HepG2 (cell line): ENCODE results near the gene ADARB2.

Experiments
- AHDC1 ChIP-seq: sonication (generic); formaldehyde crosslinking; IDR thresholded peaks from 2 replicates; pipeline ENCODE4 v1.5.1; 2020; ENCODE audit warnings: mild to moderate bottlenecking, missing genetic modification reagents, borderline replicate concordance
- ETV5 ChIP-seq: IDR thresholded peaks from 2 replicates; pipeline ENCODE4 v1.6.1; 2018; ENCODE audit warnings: missing biosample characterization, missing genetic modification reagents, inconsistent platforms, borderline replicate concordance
- EZH2 ChIP-seq: conservative IDR thresholded peaks from 2 replicates; pipeline ENCODE4 v1.6.1; 2012; ENCODE audit warnings: mild to moderate bottlenecking, low read depth, low read length, moderate library complexity
- MXD1 ChIP-seq: sonication (generic); formaldehyde crosslinking; IDR thresholded peaks from 2 replicates; pipeline ENCODE4 v1.4.0; 2020; ENCODE audit warnings: mild to moderate bottlenecking, missing genetic modification reagents
- POLR2A ChIP-seq, 2 experiments: IDR thresholded peaks; 2 replicates each; pipeline ENCODE4 v1.6.1; 2011; ENCODE audit warnings: low read depth in 2 of 2, low read length in 2 of 2, mild to moderate bottlenecking in 1 of 2, moderate library complexity in 1 of 2; ENCODE audit not compliant: insufficient read depth in 1 of 2
- REST ChIP-seq, 2 experiments: IDR thresholded peaks; 2 replicates each; pipeline ENCODE4 v1.6.1; 2011 to 2012; ENCODE audit warnings: low read length in 2 of 2, borderline replicate concordance in 1 of 2, low read depth in 1 of 2, mild to moderate bottlenecking in 1 of 2, moderate library complexity in 1 of 2
- SMARCE1 ChIP-seq: fragments of 450-650 bp; IDR thresholded peaks from 2 replicates; pipeline ENCODE4 v1.6.1; 2017; ENCODE audit warnings: borderline replicate concordance
- YY1 ChIP-seq: IDR thresholded peaks from 2 replicates; pipeline ENCODE4 v1.6.1; 2011; ENCODE audit warnings: low read length, low read depth, moderate library complexity, mild to moderate bottlenecking; ENCODE audit not compliant: insufficient read depth, insufficient replicate concordance
- ZNF3 ChIP-seq: IDR thresholded peaks from 2 replicates; pipeline ENCODE4 v1.7.0; 2017; ENCODE audit warnings: inconsistent platforms
- ZNF550 ChIP-seq: sonication (generic); formaldehyde crosslinking; IDR thresholded peaks from 2 replicates; pipeline ENCODE4 v1.4.0; 2020; ENCODE audit warnings: mild to moderate bottlenecking, missing genetic modification reagents, borderline replicate concordance
- ZNF878 ChIP-seq: sonication (generic); formaldehyde crosslinking; IDR thresholded peaks from 2 replicates; pipeline ENCODE4 v1.8.1; 2023; ENCODE audit warnings: mild to moderate bottlenecking, missing genetic modification reagents, moderate library complexity
- TF ChIP-seq, protein P1 (sequence below): sonication (generic); formaldehyde crosslinking; IDR thresholded peaks from 2 replicates; pipeline ENCODE4 v1.5.0; 2020; ENCODE audit warnings: mild to moderate bottlenecking, missing genetic modification reagents, moderate library complexity
- TF ChIP-seq, protein P2 (sequence below): sonication (generic); formaldehyde crosslinking; IDR thresholded peaks from 2 replicates; pipeline ENCODE4 v1.4.0; 2020; ENCODE audit warnings: mild to moderate bottlenecking, low read depth, missing genetic modification reagents

GRCh38 chr10:1256432-1256725 lies 480.9 kb downstream of the ADARB2 start:
- TF ChIP-seq AHDC1 (CRISPR knock-in tag) (no peak), EZH2 (no peak), ETV5 (CRISPR knock-in tag) (no peak), REST (IDR thresholded peaks at IDR 0.05; ENCODE audit: borderline replicate concordance in 1 of 2, low read depth in 1 of 2, low read length in 2 of 2) (no peak), ZNF550 (CRISPR knock-in tag) (no peak), SMARCE1 (no peak), MXD1 (CRISPR knock-in tag) (no peak), YY1 (no peak), POLR2A (IDR thresholded peaks at IDR 0.05; ENCODE audit: insufficient read depth in 1 of 2, low read depth in 2 of 2, low read length in 2 of 2) (no peak), ZNF3 (CRISPR knock-in tag) (no peak), ZNF878 (no peak)
- TF ChIP-seq, protein P1, sequence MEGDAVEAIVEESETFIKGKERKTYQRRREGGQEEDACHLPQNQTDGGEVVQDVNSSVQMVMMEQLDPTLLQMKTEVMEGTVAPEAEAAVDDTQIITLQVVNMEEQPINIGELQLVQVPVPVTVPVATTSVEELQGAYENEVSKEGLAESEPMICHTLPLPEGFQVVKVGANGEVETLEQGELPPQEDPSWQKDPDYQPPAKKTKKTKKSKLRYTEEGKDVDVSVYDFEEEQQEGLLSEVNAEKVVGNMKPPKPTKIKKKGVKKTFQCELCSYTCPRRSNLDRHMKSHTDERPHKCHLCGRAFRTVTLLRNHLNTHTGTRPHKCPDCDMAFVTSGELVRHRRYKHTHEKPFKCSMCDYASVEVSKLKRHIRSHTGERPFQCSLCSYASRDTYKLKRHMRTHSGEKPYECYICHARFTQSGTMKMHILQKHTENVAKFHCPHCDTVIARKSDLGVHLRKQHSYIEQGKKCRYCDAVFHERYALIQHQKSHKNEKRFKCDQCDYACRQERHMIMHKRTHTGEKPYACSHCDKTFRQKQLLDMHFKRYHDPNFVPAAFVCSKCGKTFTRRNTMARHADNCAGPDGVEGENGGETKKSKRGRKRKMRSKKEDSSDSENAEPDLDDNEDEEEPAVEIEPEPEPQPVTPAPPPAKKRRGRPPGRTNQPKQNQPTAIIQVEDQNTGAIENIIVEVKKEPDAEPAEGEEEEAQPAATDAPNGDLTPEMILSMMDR (CRISPR knock-in tag): no peak
- TF ChIP-seq, protein P2, sequence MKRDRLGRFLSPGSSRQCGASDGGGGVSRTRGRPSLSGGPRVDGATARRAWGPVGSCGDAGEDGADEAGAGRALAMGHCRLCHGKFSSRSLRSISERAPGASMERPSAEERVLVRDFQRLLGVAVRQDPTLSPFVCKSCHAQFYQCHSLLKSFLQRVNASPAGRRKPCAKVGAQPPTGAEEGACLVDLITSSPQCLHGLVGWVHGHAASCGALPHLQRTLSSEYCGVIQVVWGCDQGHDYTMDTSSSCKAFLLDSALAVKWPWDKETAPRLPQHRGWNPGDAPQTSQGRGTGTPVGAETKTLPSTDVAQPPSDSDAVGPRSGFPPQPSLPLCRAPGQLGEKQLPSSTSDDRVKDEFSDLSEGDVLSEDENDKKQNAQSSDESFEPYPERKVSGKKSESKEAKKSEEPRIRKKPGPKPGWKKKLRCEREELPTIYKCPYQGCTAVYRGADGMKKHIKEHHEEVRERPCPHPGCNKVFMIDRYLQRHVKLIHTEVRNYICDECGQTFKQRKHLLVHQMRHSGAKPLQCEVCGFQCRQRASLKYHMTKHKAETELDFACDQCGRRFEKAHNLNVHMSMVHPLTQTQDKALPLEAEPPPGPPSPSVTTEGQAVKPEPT: no peak
